Cardiac fibroblast (primary cell): ENCODE data around the gene GGT7.
"Not testable (repeated sequence)": the region's sequence is repeated elsewhere in the genome, so short reads cannot be mapped to it uniquely, and the experiment has no call there.

ENCODE experiments used
- DNase-seq, 2 donors: peaks; one replicate each; pipeline versions ENCODE4 v3.0.0 to v3.0.0-alpha.2; 2010; ENCODE audit warnings: low read depth in 2 of 2
- H3K4me3 ChIP-seq, 2 donors: replicated peaks in 1 of 2; 1 replicate in 1 of 2; 2 replicates in 1 of 2; pipeline ENCODE4 v1.5.1; 2011; ENCODE audit warnings: low read depth in 2 of 2, low read length in 2 of 2, mild to moderate bottlenecking in 2 of 2, moderate library complexity in 1 of 2
- TF ChIP-seq, protein P1 (sequence below): IDR thresholded peaks from one replicate; pipeline ENCODE4 v1.5.1; 2011; ENCODE audit warnings: low read depth, mild to moderate bottlenecking, low read length, inconsistent platforms

Gene GGT7

DNA sequence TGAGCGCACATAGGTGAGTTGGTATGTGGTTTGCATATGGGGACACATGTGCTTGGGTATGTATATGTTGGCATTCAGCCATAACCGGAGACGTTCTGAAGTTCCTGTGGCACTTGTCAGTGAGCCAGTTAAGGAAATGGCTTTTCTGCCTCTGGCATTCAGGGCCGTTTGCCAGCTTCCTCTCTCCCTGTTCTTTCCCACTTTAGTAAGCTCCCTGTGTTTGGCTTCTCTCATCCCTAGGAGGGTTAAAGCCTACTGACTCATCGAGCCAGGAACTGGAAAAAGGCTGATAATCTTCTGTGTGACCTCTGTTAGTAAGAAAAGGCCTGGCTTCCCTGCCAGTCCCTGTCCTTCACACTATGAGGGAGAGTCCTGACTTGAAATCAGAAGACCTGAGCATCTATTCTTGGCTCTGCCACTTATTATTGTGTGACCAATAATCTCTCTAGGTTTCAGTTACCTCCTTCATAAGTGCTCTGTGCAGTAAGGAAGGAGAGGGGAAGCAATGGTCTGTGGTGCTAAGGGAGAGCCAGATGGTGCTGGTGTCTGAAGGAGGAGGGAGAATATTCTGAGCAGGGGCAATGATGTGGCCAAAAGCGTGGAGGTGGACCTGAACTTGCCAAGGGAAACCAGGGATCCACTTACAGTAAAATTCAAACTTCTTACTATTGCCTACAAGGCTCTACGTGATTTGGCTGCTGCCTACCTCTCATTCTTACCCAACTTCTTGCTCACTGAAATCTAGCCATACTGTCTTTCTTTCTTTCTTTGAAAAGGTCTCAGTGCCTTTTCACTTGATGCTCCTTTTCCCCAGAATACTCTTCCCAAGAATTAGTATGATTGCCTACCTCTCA lies 35.2 kb upstream of the GGT7 start:
- TF ChIP-seq, protein P1, sequence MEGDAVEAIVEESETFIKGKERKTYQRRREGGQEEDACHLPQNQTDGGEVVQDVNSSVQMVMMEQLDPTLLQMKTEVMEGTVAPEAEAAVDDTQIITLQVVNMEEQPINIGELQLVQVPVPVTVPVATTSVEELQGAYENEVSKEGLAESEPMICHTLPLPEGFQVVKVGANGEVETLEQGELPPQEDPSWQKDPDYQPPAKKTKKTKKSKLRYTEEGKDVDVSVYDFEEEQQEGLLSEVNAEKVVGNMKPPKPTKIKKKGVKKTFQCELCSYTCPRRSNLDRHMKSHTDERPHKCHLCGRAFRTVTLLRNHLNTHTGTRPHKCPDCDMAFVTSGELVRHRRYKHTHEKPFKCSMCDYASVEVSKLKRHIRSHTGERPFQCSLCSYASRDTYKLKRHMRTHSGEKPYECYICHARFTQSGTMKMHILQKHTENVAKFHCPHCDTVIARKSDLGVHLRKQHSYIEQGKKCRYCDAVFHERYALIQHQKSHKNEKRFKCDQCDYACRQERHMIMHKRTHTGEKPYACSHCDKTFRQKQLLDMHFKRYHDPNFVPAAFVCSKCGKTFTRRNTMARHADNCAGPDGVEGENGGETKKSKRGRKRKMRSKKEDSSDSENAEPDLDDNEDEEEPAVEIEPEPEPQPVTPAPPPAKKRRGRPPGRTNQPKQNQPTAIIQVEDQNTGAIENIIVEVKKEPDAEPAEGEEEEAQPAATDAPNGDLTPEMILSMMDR = no peak
- peak; percentile 74 to 89 for DNase-seq
- H3K4me3 ChIP-seq = no peak overlapping the region

DNA sequence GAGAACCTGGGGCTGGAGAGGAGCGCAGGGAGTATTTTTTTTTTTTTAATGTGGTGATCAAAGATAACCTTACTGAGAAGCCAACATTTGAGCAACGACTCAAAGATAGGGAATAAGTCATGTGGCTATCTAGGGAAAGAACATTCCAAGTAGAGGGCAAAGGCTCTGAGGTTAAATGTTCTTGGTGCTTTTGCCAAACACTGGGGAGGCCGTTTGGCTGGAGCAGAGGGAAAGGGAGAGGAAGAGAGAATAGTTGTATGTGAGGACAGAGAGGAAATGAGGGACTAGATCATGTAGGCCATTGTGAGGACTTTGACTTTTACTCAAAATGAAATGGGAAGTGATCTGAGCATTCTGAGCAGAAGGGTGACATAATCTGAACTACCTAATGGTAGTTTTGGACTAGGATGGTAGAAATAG lies 31.6 kb upstream of the GGT7 start:
- no peak overlapping the region for H3K4me3 ChIP-seq
- peak in 1 of 2 donors; percentile 53 for DNase-seq
- TF ChIP-seq, protein P1 = no peak

DNA sequence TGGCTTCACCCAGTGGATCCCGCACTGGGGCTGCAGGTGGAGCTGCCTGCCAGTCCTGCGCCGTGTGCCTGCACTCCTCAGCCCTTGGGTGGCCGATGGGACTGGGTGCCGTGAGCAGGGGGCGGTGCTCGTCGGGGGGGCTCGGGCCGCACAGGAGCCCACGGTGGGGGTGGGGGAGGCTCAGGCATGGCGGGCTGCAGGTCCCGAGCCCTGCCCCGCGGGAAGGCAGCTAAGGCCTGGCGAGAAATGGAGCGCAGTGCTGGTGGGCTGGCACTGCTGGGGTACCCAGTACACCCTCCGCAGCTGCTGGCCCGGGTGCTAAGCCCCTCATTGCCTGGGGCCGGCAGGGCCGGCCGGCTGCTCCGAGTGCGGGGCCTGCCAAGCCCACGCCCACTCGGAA lies 26.1 kb upstream of the GGT7 start:
- not testable (repeated sequence) for DNase-seq, H3K4me3 ChIP-seq

DNA sequence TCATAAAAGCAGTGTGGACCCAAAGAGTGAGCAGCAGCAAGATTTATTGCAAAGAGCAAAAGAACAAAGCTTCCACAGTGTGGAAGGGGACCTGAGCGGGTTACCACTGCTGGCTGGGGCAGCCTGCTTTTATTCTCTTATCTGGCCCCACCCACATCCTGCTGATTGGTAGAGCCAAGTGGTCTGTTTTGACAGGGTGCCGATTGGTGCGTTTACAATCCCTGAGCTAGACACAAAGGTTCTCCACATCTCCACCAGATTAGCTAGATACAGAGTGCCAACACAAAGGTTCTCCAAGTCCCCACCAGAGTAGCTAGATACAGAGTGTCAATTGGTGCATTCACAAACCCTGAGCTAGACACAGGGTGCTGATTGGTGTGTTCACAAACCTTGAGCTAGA lies 25.5 kb upstream of the GGT7 start:
- not testable (repeated sequence) for DNase-seq, H3K4me3 ChIP-seq

DNA sequence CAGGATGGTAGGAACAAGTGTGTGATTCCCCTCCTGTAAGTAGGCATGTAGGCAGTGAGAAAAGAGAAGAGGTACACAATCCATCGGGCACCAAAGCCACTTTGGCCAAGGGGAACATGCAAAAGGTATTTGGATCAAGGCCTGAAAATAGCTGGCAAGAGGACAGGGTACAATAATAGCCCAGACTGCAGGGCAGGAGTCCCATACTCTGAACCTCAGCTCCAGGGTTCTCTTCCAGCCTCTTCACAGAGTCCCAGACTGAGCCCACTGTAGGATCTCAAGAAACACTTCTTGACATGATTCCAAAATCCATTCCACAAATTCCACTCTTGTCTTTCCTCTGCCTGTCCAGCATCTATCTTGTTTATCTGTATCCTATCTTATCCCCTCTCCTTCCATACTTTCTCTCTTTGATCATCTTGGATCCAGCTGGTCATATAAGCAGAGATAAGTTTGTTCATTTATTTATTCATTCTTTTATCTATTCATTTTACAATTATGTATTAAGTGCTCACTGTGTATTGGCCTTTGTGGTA lies 23.5 kb upstream of the GGT7 start:
- H3K4me3 ChIP-seq = no peak overlapping the region
- TF ChIP-seq, protein P1 = no peak
- DNase-seq = peak in 1 of 2 donors; percentile 44

DNA sequence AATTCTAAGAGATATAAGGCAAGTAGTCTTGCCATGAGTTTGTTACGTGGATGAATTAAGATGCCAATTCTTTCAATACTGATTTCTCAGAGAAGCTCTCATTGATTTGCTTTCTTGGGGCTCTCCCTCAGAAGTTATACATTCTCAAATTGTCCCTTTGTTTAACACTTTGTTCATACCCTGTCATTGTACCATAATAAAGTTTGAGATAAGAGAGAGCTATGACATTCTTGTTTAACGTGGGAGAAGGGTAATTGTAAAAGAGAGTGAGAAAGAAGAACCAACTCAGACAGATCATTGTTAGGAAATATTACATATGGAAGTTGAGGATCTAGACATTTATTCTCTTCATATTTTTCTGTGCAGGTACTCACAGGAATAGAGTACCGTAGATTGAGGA lies 22.8 kb upstream of the GGT7 start:
- no peak overlapping the region for H3K4me3 ChIP-seq
- TF ChIP-seq, protein P1 = no peak
- DNase-seq = no peak

DNA sequence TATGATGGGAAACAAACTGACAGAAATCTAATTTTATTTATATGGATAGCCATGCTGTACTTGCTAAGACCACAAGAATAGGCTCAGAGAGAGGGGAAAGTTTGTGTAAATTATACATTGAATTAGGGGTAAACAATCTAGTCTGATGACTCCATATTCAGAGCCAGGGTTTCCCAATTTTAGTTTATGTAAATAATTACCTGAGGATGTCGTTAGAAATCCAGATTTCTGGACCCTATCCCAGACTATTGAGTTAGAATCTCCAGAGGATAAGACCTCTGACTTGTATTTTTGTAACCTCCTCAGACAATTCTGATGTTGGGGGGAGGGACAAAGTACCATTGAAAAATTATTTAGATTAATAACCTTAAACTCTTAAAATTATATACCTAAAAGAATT lies 22.1 kb upstream of the GGT7 start:
- DNase-seq = no peak
- no peak overlapping the region for H3K4me3 ChIP-seq
- TF ChIP-seq, protein P1 = no peak

DNA sequence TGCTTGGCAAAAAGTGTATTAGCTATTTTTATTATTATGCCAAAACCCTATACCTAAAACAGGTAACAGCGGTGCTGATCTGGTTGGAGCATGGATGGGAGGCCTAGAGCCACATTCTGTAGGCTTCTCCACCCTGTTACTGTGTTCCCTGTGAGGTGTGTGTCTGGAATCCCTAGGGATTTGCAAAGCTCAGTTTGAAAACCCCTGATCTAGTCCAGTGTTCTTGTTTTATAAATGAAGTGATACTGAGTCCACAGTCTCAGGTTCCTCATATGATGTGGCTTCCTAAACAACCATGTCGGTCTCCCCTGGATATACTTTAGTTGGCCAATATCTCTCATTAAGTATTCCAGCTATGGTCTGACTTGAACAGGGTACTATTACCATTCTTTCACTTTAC lies 20.0 kb upstream of the GGT7 start:
- no peak for DNase-seq
- no peak overlapping the region for H3K4me3 ChIP-seq
- TF ChIP-seq, protein P1 = no peak
